NT2/D1 (cell line): ENCODE data around the gene ARID3C.

ENCODE experiments used
- SUZ12 ChIP-seq: IDR thresholded peaks from 2 replicates; pipeline ENCODE4 v1.6.1; 2011; ENCODE audit not compliant: insufficient read length, insufficient read depth; ENCODE audit errors: extremely low read depth
- YY1 ChIP-seq: IDR thresholded peaks from 2 replicates; pipeline ENCODE4 v1.6.1; 2011; ENCODE audit not compliant: insufficient read length, insufficient read depth
- ZNF274 ChIP-seq: IDR thresholded peaks from 2 replicates; pipeline ENCODE4 v1.6.1; 2011; ENCODE audit warnings: mild to moderate bottlenecking, low read depth, low read length

DNA sequence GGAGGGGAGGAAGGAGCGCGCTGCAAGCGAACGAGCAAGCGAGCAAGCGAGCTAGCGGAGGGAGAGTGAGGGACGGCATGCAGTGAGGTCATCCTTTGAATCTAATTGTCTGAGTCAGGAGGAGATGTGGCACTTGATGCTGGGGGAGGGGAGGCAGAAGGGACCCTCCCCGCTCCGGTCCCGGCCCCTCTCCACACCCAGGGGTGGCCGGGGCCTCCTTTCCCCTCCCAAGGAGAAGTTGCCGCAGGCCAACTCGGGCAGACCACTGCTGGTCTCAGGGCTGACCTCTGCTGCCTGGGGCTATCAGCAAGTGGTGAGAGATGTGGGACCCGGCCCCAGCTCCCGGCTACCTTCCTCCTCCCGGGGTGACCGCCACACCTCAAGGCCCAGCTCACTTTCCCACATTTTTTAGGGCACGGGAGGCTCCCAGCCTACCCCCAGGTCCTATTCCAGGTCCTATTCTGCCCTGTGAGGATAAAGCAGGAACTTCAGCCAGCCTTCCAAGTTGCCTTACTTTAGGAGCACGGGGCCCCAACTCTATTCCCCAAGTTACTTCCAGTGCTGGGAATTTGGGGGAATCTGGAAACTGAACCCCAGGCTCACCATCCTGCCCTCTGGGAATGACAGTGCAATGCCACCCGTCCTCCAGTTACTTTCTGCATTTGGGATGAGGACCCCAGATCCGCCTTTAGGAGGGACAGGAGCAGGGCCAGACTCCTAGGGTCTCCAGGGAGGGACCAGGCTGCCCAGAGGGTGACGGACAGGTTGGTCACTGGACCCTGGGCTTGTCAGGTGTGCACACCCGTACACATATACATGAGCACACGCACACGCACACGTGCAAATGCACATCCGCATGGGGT lies 50.4 kb downstream of the ARID3C start:
- TF ChIP-seq SUZ12, result no peak
- no peak for TF ChIP-seq YY1
- no peak for TF ChIP-seq ZNF274
